Medulla oblongata (tissue), 1 donor: ENCODE measurements around the gene ARHGEF9.
A peak's percentile ranks its signal among the peaks of the same experiment; 100 is the strongest.
"Not testable (repeated sequence)": the region's sequence is repeated elsewhere in the genome, so short reads cannot be mapped to it uniquely, and the experiment has no call there.

Experiments used
- DNase-seq: peaks from one replicate; pipeline ENCODE4 v3.0.0-alpha.2; 2015; ENCODE audit errors: extremely low spot score

ARHGEF9 gene

DNA sequence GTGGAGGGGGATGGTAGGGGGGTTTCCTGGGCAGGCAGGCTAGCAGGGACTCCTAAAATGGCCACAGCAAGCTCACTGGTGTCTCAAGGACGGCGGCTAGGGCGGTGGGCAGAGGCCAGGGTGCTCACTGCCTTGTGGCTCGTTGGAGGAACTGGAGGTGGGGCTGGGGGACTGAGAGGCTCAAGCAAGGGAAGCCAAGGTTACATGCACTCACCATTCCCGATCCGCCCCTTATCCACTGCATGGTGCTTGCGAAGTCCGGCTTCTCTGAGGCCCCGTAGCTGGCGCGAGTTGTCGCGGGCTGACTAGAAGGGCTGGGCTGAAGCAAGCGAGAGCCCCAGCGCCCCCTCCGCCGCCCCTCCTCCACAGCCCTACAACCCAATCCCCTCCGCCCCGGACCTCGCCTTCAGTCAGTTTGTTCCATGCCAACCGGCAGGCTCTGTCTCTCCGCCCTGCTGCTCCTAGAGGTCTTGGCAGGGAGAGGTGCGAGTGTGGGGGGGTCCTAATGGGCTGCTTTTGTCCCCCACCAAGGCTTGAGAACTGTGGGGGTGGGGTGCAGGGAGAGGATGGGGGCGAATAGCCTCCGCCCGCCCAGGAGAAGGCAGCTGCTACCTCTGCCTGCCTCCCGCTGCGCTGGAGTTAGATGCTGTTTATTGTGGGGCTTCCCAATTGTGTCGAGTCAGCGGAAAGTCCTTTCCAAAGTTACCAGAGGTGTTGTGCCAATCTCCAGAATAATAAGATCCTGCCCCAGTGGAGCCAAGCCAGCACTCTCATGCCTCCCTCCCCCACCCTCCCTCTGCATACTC lies at the start of gene ARHGEF9:
Gene ARHGEF9 (minus strand): TSS at position 313 of the 806 bp plus-strand sequence. CDS start 69 bp downstream, at position 244.
- peak; percentile 15 for DNase-seq

GRCh38 chrX:63825446-63825845 lies 40.4 kb upstream of the ARHGEF9 start:
- not testable (repeated sequence) for DNase-seq

DNA sequence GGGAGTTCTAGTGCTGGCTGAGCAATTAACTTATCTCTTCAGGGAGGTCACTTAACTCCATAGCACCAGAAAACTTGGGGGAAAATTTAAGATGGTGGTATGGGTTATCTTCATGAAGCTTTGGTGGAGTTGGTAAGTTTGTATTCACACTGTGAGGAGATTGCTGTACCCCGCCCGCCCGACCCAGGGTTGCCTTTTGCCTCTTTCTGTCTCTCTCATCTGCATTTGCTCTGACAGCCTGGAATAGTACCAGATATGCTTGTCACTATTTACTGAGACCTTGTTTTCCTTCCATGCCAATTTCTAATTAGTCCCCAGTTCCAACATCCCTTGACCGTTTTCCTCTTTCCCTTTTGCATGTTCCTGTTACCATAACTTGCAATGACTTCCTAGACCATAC lies 33.1 kb upstream of the ARHGEF9 start:
- DNase-seq, result no peak

GRCh38 chrX:63817696-63818095 lies 32.7 kb upstream of the ARHGEF9 start:
- no peak for DNase-seq

- DNase-seq, result no peak
Measured at GRCh38 chrX:63812823-63813222, 27.8 kb upstream of the ARHGEF9 start.

- peak; percentile 51 for DNase-seq
Measured at GRCh38 chrX:63810746-63811145, 25.7 kb upstream of the ARHGEF9 start.

- DNase-seq, result no peak
Measured at GRCh38 chrX:63809173-63809572, 24.2 kb upstream of the ARHGEF9 start.

- not testable (repeated sequence) for DNase-seq
Measured at GRCh38 chrX:63795406-63795805, 10.4 kb upstream of the ARHGEF9 start.

DNA sequence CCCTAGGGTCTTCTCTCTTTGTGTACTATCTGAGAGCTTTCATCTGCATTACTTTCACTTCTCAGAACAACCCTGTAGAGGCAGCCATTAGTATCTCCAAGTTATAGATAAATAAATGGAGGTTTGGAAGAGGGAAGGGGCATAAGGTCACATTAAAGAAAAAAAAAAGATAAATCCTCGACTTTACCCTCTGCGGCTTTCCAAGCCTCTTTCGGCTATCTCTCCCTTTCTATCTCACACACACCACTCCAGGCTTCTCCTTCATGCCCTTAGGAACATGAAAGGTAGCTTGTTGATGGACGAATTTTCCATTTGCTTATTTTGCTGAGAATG lies 660 bp upstream of the ARHGEF9 start:
- DNase-seq, result no peak

DNA sequence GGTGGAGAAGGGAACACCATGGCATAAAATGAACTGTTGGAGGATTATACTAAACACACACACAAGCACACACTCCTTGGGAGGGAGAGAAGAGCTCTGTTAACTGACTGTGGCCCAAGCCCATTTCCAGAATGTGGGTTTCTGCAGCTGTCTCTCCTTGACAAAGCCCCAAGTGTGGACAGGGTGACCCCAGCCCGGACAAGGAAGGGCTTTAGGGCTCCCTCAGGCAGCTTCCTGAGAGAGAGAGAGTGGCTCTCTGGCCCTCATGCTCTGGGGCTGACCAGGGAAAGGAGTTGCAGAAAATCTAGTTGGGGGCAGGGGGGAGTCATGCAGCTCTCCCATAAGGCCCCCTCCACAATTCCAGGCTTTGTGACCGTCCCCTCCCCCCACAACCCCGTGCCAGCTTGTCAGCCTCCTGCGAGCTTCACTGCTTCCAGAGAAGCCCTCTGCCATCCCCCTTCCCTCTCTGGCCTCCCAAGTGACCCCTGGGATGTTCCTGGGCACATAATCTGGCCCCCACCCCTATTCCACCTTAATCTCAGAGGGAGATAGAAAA lies 590 bp downstream of the ARHGEF9 start:
- DNase-seq, result no peak

DNA sequence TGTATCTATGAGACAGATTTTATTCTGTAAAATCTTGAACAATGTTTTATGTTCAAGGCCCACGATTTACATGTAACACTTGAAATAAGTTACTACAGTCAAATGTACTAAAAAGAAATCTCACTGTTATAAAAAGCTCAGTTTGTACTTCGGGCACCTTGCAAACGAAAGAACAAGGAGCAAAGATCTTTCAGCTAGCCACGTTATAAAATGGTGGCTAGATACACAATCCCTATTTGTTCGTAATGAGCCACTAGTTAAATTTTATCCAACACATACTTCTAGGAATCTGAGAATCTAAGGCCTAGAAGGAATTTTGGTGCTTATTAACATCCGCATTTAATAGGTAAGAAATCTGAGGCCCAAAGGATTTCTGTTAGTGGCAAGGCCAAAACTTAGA lies 2.5 kb downstream of the ARHGEF9 start:
- DNase-seq, result no peak

DNA sequence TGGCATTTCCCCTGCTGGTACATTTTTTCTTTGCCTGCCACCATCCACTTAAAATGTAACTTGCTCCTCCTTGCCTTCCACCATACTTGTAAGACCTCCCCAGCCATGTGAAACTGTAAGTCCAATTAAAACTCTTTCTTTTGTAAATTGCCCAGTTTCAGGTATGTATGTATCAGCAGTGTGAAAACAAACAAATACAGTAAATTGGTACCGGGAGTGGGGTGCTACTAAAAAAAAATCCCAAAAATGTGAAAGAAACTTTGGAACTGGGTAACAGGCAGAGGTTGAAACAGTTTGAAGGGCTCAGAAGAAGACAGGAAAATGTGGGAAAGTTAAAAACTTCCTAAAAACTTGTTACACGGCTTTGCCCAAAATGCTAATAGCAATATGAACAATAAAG lies 16.3 kb downstream of the ARHGEF9 start:
- no peak for DNase-seq

- DNase-seq, result no peak
Measured at GRCh38 chrX:63765712-63766111, 19.3 kb downstream of the ARHGEF9 start.

DNA sequence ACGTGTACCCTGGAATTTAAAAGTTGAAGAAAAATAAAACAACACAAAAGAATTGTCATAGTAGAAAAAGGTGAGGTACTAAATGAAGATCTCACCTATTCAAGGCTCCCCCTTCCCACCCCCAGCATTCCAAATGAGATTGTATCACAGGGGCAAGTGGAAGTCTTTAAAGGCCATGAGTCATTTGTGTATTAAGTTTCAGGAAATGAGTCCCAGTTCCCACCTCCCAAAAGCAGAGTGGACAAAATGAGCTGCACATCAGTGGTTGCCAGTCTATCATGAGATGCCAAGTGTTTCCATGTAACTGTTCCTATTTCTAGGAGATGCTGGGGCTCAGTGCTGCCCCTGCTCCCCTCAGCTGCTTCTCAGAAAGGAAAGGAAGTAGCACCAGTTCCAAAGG lies 20.1 kb downstream of the ARHGEF9 start:
- DNase-seq, result no peak

DNA sequence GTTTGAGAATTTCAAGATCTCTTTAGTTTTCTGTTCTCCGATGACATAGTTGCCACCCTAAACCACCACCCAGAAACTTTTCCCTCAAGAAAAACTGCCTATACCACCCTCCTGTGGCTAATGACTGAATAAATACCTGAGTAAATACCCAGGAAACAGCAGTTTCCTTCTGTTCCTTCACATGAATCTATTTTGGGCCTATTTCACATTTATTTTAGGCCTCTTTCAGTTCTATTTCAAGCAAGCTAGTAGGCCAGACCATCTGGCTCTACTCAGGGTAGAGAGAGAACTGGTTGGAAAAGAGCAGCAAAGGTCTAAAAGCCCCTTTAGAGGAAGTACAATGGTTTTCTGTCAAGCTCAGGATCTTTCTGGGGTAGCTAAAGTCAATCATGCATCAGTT lies 23.4 kb downstream of the ARHGEF9 start:
- no peak for DNase-seq

GRCh38 chrX:63758011-63758410 lies 27.0 kb downstream of the ARHGEF9 start:
- no peak for DNase-seq

GRCh38 chrX:63755892-63756291 lies 29.1 kb downstream of the ARHGEF9 start:
- no peak for DNase-seq

GRCh38 chrX:63754860-63755579 lies 30.0 kb downstream of the ARHGEF9 start:
- DNase-seq, result peak; percentile 94

DNA sequence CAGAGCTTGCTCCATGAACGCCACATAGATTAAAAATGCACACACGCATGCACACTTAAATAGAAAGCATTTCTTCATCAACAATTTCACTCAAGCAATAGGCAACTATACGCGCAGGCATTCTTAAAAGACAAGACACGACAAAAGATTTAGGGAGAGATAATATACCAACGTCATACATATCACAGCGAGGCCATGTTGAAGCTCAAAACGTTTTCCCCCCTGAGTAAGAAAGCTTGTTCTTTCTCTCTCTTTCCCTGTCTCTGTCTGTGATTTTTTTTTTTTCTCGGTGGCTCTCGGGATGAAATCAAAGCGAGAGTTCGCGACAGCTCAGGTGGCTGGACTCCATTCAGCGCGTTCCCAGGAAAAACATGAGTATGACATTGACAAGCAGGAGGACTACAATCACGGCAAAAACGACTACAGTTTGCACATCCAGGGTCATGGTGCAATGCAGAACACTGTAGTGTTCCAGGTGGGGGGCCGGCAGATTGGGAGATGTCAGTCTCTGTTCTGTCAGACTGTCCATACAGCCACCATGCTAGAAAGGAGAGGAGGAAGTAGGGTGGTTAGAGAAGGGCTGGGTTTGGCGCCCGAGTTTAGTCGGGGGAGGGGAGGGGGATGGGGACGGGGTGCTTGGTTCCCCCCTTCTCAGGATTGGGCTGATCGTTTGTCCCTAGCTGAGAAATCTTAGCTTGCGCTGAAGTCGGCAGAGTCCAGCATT lies 30.7 kb downstream of the ARHGEF9 start:
- DNase-seq, result peak; percentile 28

- no peak for DNase-seq
Measured at GRCh38 chrX:63751481-63751880, 33.5 kb downstream of the ARHGEF9 start.

- no peak for DNase-seq
Measured at GRCh38 chrX:63750811-63751210, 34.2 kb downstream of the ARHGEF9 start.

DNA sequence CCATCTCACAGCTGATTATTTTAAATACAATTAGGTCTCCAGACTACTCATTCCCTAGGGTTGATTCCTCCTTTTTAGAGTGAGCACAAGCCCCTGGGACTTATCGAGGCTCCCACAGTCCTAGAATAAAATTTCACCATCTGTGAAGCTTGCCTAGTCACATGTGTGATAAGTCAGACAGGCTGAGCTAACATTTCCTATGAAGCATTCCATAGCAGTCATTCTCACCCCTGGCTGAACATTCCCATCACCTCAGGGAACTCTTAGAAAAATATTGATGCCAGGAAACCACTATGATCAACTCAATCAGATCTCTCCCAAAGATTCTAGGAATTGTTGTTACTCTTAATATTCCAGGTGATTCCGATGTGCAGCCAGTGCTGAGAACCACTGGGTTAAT lies 37.7 kb downstream of the ARHGEF9 start:
- no peak for DNase-seq
